ENCODE data around the gene ZBTB7B. TPM values are rescaled to one million over a fixed set of nuclear protein-coding genes. Genes with fewer than 3 reads are reported as not detected.

ZBTB7B gene
- total RNA-seq, 6 experiments from 2014 or later, result 31.1 to 37.1 (median 34.1) TPM

DNA sequence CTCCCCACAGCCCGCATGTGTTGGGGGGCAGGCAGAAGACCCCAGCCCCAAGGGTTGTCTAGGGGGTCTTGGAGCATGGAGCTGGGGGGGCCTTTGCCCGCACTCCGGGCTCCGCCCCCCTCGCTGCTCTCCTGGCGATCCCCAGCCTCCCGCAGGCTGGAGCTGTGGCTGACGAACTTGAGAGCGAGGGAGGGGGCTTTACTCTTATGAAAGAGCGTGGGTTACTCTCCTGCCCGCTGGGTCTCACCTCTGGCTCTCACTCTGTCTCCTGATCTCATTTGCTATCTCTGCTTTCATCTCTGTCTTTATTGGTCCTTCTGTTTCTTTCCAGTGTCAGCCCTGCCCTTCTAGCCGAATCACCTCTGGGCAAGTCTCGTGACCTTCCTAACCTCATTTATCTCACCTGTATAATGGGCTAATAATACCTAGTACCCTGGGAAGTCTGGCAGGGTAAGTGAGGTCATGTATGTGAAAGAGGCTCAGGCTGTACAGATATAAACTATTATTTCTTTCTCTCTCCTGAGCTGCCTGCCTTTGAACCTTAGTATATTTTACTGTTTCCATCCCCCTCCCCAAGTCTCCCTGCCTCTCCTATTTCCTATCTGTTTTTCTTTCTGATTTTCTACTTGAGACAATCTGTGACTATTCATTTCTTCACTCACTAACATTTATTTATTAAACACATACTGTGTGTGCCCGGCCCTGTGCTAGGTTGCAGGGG, 61.7 kb downstream of the ZBTB7B start:
- Mint-ChIP-seq H3K27me3 (ENCODE audit: insufficient read depth) (no peaks in the 10 kb centered on the region; the same call in 1 of the 2 replicates), H3K9me3 (no peaks in the 10 kb centered on the region), H3K4me3 (peak overlapping the region; percentile 84), H3K27ac (peak overlapping the region; percentile 1), H3K36me3 (ENCODE audit: low read depth) (peaks cover 4% of the 10 kb centered on the region; the same call in 1 of the 2 replicates), H3K4me1 (ENCODE audit: low read depth) (peaks cover 35% of the 10 kb centered on the region)
- no peak for TF ChIP-seq CTCF (IDR thresholded peaks at IDR 0.05)
- no peak for DNase-seq

DNA sequence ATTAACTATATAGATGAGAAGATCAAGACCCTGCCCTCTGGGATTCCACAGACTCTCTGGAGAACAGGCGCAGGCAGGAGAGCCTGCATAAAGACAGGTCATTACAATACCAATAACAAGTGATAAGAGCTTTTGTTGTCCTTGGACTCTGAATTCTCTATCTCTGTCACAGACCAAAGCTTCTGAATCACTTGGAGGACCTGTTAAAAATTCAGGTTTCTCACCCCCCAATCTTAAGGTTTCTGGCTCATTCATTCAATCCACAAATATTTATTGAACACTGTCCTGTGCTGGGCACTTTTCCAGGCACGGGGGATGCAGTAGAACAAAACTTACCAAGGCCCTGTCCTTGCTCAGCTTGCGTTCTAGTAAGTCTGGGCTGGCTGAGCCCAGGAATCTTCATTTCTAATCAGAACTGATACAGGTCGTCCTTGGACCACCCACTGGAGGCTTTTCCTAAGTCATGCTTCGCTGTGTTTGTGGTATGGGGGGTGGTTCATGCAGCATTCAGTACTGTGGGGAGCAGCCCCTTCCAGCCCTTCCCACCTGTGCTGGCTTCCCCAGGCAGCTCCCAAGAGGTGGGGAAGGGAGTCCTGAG, 62.3 kb downstream of the ZBTB7B start:
- DNase-seq, result no peak
- Mint-ChIP-seq H3K4me1 (ENCODE audit: low read depth) (peaks cover 35% of the 10 kb centered on the region), H3K27me3 (ENCODE audit: insufficient read depth) (no peaks in the 10 kb centered on the region; the same call in 1 of the 2 replicates), H3K4me3 (peak overlapping the region; percentile 84), H3K27ac (0 out of 2 replicates have a peak overlapping the region, but pooled peaks have one; percentile 1), H3K9me3 (no peaks in the 10 kb centered on the region), H3K36me3 (ENCODE audit: low read depth) (peaks cover 4% of the 10 kb centered on the region; the same call in 1 of the 2 replicates)
- no peak for TF ChIP-seq CTCF (IDR thresholded peaks at IDR 0.05)

- H3K4me3 Mint-ChIP-seq, result no peak overlapping the region
- TF ChIP-seq CTCF (IDR thresholded peaks at IDR 0.05), result no peak
- peaks cover 33% of the 10 kb centered on the region for H3K4me1 Mint-ChIP-seq (ENCODE audit: low read depth)
- no peaks in the 10 kb centered on the region; the same call in none of the 2 replicates for H3K27me3 Mint-ChIP-seq (ENCODE audit: insufficient read depth)
- no peak for DNase-seq
- no peak overlapping the region for H3K27ac Mint-ChIP-seq
- H3K9me3 Mint-ChIP-seq, result no peaks in the 10 kb centered on the region
- H3K36me3 Mint-ChIP-seq (ENCODE audit: low read depth), result peaks cover 4% of the 10 kb centered on the region; the same call in 1 of the 2 replicates
Observed at GRCh38 chr1:155066777-155067176, 64.2 kb downstream of the ZBTB7B start.

Small RNA genes lying within 50 kb of the gene (microRNA-seq; reads per million reads assigned to microRNA genes)
- not detected for gene MIR4258

Other genes starting within 250 kb of the ZBTB7B start
- gene KCNN3, start 132.5 kb upstream of the ZBTB7B start, total RNA-seq (2021; fragmentation: NEBNext Ultra II Directional; extraction: Animal tissue kit (Norgen Biotek cat#: 25700)), result not detected
- 10 to 100 TPM; 29.1 to 33.4 (median 32.5) TPM for gene PMVK, start 66.1 kb upstream of the ZBTB7B start, total RNA-seq (2021; fragmentation: NEBNext Ultra II Directional; extraction: Animal tissue kit (Norgen Biotek cat#: 25700))
- gene PBXIP1, start 46.7 kb upstream of the ZBTB7B start, total RNA-seq (2021; fragmentation: NEBNext Ultra II Directional; extraction: Animal tissue kit (Norgen Biotek cat#: 25700)), result 10 to 100 TPM; 26.4 to 42.5 (median 28.1) TPM
- gene PYGO2, start 41.0 kb upstream of the ZBTB7B start, total RNA-seq (2021; fragmentation: NEBNext Ultra II Directional; extraction: Animal tissue kit (Norgen Biotek cat#: 25700)), result 10 to 100 TPM; 19.9 to 23.7 (median 21.3) TPM
- 100 to 1,000 TPM; 371 to 461 (median 401) TPM for gene SHC1, start 32.1 kb upstream of the ZBTB7B start, total RNA-seq (2021; fragmentation: NEBNext Ultra II Directional; extraction: Animal tissue kit (Norgen Biotek cat#: 25700))
- gene CKS1B, start 28.1 kb upstream of the ZBTB7B start, total RNA-seq (2021; fragmentation: NEBNext Ultra II Directional; extraction: Animal tissue kit (Norgen Biotek cat#: 25700)), result 100 to 1,000 TPM in 3 of 6 experiments, 10 to 100 TPM in 3; 52.7 to 111 (median 98.8) TPM
- 10 to 100 TPM; 25.1 to 35.3 (median 29.6) TPM for gene FLAD1, start 19.5 kb upstream of the ZBTB7B start, total RNA-seq (2021; fragmentation: NEBNext Ultra II Directional; extraction: Animal tissue kit (Norgen Biotek cat#: 25700))
- under 1 TPM in 1 of 6 experiments, not detected in 5; 0.46 TPM for gene LENEP, start 9.2 kb upstream of the ZBTB7B start, total RNA-seq (2021; fragmentation: NEBNext Ultra II Directional; extraction: Animal tissue kit (Norgen Biotek cat#: 25700))
- gene DCST2, start 31.0 kb downstream of the ZBTB7B start, total RNA-seq (2021; fragmentation: NEBNext Ultra II Directional; extraction: Animal tissue kit (Norgen Biotek cat#: 25700)), result under 1 TPM in 2 of 6 experiments, not detected in 4; 0.08 to 0.14 TPM
- not detected for gene DCST1, start 31.0 kb downstream of the ZBTB7B start, total RNA-seq (2021; fragmentation: NEBNext Ultra II Directional; extraction: Animal tissue kit (Norgen Biotek cat#: 25700))
- 10 to 100 TPM; 51.1 to 66.9 (median 63.7) TPM for gene ADAM15, start 48.5 kb downstream of the ZBTB7B start, total RNA-seq (2021; fragmentation: NEBNext Ultra II Directional; extraction: Animal tissue kit (Norgen Biotek cat#: 25700))
- 1 to 10 TPM; 3.6 to 5.6 (median 4.8) TPM for gene EFNA4, start 60.9 kb downstream of the ZBTB7B start, total RNA-seq (2021; fragmentation: NEBNext Ultra II Directional; extraction: Animal tissue kit (Norgen Biotek cat#: 25700))
- under 1 TPM; 0.25 to 0.87 (median 0.55) TPM for gene EFNA3, start 76.0 kb downstream of the ZBTB7B start, total RNA-seq (2021; fragmentation: NEBNext Ultra II Directional; extraction: Animal tissue kit (Norgen Biotek cat#: 25700))
- under 1 TPM in 1 of 6 experiments, not detected in 5; 0.19 TPM for gene EFNA1, start 125.1 kb downstream of the ZBTB7B start, total RNA-seq (2021; fragmentation: NEBNext Ultra II Directional; extraction: Animal tissue kit (Norgen Biotek cat#: 25700))
- 10 to 100 TPM; 23.5 to 36.4 (median 29.5) TPM for gene SLC50A1, start 133.1 kb downstream of the ZBTB7B start, total RNA-seq (2021; fragmentation: NEBNext Ultra II Directional; extraction: Animal tissue kit (Norgen Biotek cat#: 25700))
- 100 to 1,000 TPM in 1 of 6 experiments, 10 to 100 TPM in 5; 66.2 to 110 (median 86.2) TPM for gene DPM3, start 137.7 kb downstream of the ZBTB7B start, total RNA-seq (2021; fragmentation: NEBNext Ultra II Directional; extraction: Animal tissue kit (Norgen Biotek cat#: 25700))
- gene KRTCAP2, start 170.5 kb downstream of the ZBTB7B start, total RNA-seq (2021; fragmentation: NEBNext Ultra II Directional; extraction: Animal tissue kit (Norgen Biotek cat#: 25700)), result 100 to 1,000 TPM; 231 to 351 (median 285) TPM
- gene TRIM46, start 171.0 kb downstream of the ZBTB7B start, total RNA-seq (2021; fragmentation: NEBNext Ultra II Directional; extraction: Animal tissue kit (Norgen Biotek cat#: 25700)), result 1 to 10 TPM; 5.1 to 7.1 (median 6.1) TPM
- gene THBS3, start 205.1 kb downstream of the ZBTB7B start, total RNA-seq (2021; fragmentation: NEBNext Ultra II Directional; extraction: Animal tissue kit (Norgen Biotek cat#: 25700)), result 10 to 100 TPM; 13.9 to 20.3 (median 16.9) TPM
- 10 to 100 TPM; 49.8 to 55.4 (median 51.5) TPM for gene MTX1, start 205.9 kb downstream of the ZBTB7B start, total RNA-seq (2021; fragmentation: NEBNext Ultra II Directional; extraction: Animal tissue kit (Norgen Biotek cat#: 25700))

All from HFFc6 (cell line).